ENCODE results near the gene CPNE8.

The CPNE8 gene

DNA sequence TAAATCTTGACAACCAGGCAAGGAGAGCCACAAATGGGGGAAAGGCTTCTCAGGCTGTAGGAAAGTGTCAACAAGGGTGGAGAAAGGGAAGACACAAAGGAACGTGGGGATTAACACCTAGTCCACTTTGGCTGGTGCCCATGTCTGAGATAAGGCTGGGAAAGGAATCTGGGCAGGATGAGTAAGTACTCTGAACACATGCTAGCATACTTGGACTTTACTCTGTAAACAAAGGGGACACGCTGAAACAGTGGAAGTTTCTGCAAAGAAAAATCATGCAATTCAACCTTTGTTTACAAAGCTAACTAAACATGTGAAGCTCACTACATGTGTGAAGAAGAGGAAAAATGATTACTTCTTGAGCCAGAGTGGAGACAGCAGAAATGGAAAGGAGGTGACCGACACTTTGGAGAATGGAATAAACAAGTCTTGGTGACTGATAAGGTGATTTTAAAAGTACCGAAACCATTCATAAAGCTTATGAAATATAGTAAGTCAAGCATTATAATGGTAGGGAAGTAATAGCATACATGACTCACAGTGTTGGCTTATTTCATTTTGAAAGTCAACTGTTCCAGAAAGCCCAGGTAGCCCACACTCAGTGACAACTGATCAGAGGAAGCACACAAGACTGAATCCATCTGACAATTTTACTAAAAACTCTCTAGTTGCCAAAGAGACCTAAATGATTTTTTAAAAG is 13.2 kb downstream of the CPNE8 start:
- Histone ChIP-seq H2AFZ (ENCODE audit: low read length) (no peak overlapping the region), H3K4me3 (ENCODE audit: low read length, poor library complexity, severe bottlenecking) (no peak overlapping the region), H3K79me2 (ENCODE audit: insufficient read depth, low read length) (no peaks in the 10 kb centered on the region), H3K4me2 (ENCODE audit: low read depth, low read length, poor library complexity, severe bottlenecking) (no peak overlapping the region), H3K9me3 (ENCODE audit: insufficient read depth, low read depth, low read length) (no peaks in the 10 kb centered on the region), H3K9me2 (replicated peaks; ENCODE audit: low read depth, low read length) (0 out of 2 replicates have a peak, but pooled peaks cover 3% of the 10 kb centered on the region), H3K27me3 (ENCODE audit: insufficient read depth, low read length, poor library complexity, severe bottlenecking) (no peaks in the 10 kb centered on the region), H3K4me1 (ENCODE audit: insufficient read depth, low read length, poor library complexity, severe bottlenecking) (no peaks in the 10 kb centered on the region), H3F3A (ENCODE audit: low read depth) (no peaks in the 10 kb centered on the region), H4K20me1 (ENCODE audit: insufficient read depth, low read length, poor library complexity, severe bottlenecking) (no peaks in the 10 kb centered on the region), H3K9ac (ENCODE audit: low read depth, low read length, poor library complexity, severe bottlenecking) (no peak overlapping the region), H3K36me3 (ENCODE audit: insufficient read depth, low read length) (no peaks in the 10 kb centered on the region)
- TF ChIP-seq EZH2phosphoT487 (IDR thresholded peaks at IDR 0.05; ENCODE audit: borderline replicate concordance) = no peak
- TF ChIP-seq, protein P1, sequence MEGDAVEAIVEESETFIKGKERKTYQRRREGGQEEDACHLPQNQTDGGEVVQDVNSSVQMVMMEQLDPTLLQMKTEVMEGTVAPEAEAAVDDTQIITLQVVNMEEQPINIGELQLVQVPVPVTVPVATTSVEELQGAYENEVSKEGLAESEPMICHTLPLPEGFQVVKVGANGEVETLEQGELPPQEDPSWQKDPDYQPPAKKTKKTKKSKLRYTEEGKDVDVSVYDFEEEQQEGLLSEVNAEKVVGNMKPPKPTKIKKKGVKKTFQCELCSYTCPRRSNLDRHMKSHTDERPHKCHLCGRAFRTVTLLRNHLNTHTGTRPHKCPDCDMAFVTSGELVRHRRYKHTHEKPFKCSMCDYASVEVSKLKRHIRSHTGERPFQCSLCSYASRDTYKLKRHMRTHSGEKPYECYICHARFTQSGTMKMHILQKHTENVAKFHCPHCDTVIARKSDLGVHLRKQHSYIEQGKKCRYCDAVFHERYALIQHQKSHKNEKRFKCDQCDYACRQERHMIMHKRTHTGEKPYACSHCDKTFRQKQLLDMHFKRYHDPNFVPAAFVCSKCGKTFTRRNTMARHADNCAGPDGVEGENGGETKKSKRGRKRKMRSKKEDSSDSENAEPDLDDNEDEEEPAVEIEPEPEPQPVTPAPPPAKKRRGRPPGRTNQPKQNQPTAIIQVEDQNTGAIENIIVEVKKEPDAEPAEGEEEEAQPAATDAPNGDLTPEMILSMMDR (conservative IDR thresholded peaks at IDR 0.05; ENCODE audit: low read length) = no peak

DNA sequence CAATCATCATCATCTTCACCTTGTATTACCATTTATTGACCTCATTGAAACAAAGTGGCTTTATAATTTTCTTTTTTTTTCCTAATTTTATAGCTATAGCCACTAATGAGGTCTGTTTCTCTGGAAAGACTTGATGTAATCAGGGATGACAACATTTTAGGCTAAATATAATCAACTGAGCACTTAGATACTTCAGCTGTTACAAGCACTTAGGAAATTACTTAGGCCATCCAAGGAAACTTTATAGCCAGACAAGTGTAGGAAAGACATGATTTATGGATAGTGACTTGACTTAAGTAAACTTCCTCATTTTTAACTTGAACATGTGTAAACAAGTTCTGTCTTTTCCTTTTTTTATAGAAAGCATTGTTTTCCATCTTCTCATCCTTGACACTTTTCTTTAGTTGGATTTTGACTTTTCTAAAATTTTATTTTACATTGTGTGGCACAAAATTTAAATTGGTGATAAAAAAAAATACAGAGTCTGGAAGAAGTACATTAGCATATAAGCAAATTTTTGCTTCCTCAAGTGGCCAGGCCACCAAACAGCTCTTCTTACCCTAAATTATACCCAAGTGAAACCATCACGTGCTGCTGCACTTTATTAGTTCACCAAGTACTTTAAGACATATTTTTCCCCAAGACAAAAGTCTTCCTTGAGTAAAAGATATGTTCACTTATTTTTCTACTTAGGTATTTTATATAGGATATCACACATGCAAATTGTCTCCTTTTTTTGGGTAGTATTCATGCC is 15.1 kb downstream of the CPNE8 start:
- no peaks in the 10 kb centered on the region for H3F3A ChIP-seq (ENCODE audit: low read depth)
- H3K9me2 ChIP-seq (replicated peaks; ENCODE audit: low read depth, low read length) = 0 out of 2 replicates have a peak, but pooled peaks cover 3% of the 10 kb centered on the region
- no peaks in the 10 kb centered on the region for H3K27me3 ChIP-seq (ENCODE audit: insufficient read depth, low read length, poor library complexity, severe bottlenecking)
- H3K79me2 ChIP-seq (ENCODE audit: insufficient read depth, low read length) = no peaks in the 10 kb centered on the region
- no peak for TF ChIP-seq EZH2phosphoT487 (IDR thresholded peaks at IDR 0.05; ENCODE audit: borderline replicate concordance)
- TF ChIP-seq, protein P1 (conservative IDR thresholded peaks at IDR 0.05; ENCODE audit: low read length) = no peak
- H3K9ac ChIP-seq (ENCODE audit: low read depth, low read length, poor library complexity, severe bottlenecking) = no peak overlapping the region
- H3K4me2 ChIP-seq (ENCODE audit: low read depth, low read length, poor library complexity, severe bottlenecking) = no peak overlapping the region
- no peak overlapping the region for H2AFZ ChIP-seq (ENCODE audit: low read length)
- no peaks in the 10 kb centered on the region for H3K36me3 ChIP-seq (ENCODE audit: insufficient read depth, low read length)
- H3K4me3 ChIP-seq (ENCODE audit: low read length, poor library complexity, severe bottlenecking) = no peak overlapping the region
- no peaks in the 10 kb centered on the region for H3K4me1 ChIP-seq (ENCODE audit: insufficient read depth, low read length, poor library complexity, severe bottlenecking)
- H4K20me1 ChIP-seq (ENCODE audit: insufficient read depth, low read length, poor library complexity, severe bottlenecking) = no peaks in the 10 kb centered on the region
- H3K9me3 ChIP-seq (ENCODE audit: insufficient read depth, low read depth, low read length) = no peaks in the 10 kb centered on the region

DNA sequence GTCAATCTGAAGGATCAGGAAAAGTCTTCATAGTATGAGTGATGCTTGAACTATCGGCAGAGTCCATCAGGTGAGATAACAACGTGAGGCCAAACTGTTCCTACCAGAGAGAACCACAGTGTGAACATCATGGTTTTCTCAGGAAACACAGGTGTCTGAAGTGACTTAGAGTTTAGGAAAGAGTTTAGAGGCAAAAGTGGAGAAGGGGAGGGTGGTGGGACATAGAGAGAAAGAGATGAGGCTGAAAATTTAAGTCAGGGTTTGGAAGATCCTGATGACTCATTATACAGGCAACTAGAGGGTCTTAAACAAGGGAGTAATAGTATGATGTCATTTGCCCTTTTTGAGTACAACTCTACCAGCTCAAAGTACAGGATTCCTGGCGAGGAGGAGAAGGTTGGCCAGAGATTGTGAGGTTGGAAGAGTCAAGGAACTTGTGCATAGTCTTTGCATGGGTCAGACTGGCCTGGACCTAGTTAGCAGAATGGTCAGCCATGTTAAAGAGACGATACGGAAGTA is 16.0 kb downstream of the CPNE8 start:
- no peaks in the 10 kb centered on the region for H3K79me2 ChIP-seq (ENCODE audit: insufficient read depth, low read length)
- no peak overlapping the region for H2AFZ ChIP-seq (ENCODE audit: low read length)
- TF ChIP-seq, protein P1 (conservative IDR thresholded peaks at IDR 0.05; ENCODE audit: low read length) = no peak
- H3K4me1 ChIP-seq (ENCODE audit: insufficient read depth, low read length, poor library complexity, severe bottlenecking) = no peaks in the 10 kb centered on the region
- 0 out of 2 replicates have a peak, but pooled peaks cover 3% of the 10 kb centered on the region for H3K9me2 ChIP-seq (replicated peaks; ENCODE audit: low read depth, low read length)
- no peaks in the 10 kb centered on the region for H4K20me1 ChIP-seq (ENCODE audit: insufficient read depth, low read length, poor library complexity, severe bottlenecking)
- H3K4me3 ChIP-seq (ENCODE audit: low read length, poor library complexity, severe bottlenecking) = no peak overlapping the region
- H3F3A ChIP-seq (ENCODE audit: low read depth) = no peaks in the 10 kb centered on the region
- H3K9me3 ChIP-seq (ENCODE audit: insufficient read depth, low read depth, low read length) = no peaks in the 10 kb centered on the region
- no peaks in the 10 kb centered on the region for H3K27me3 ChIP-seq (ENCODE audit: insufficient read depth, low read length, poor library complexity, severe bottlenecking)
- H3K36me3 ChIP-seq (ENCODE audit: insufficient read depth, low read length) = no peaks in the 10 kb centered on the region
- H3K4me2 ChIP-seq (ENCODE audit: low read depth, low read length, poor library complexity, severe bottlenecking) = no peak overlapping the region
- H3K9ac ChIP-seq (ENCODE audit: low read depth, low read length, poor library complexity, severe bottlenecking) = no peak overlapping the region

Data from Loucy (cell line).